ENCODE data around the gene TMEM8B. TPM values are rescaled to one million over a fixed set of nuclear protein-coding genes. Genes with fewer than 3 reads are reported as not detected.

The TMEM8B gene
- total and polyA plus RNA-seq, 2 of the 8 experiments (the other 6 are each of a cell fraction or from before 2014, with no cell fraction given), result 7.5 to 10.4 TPM

DNA sequence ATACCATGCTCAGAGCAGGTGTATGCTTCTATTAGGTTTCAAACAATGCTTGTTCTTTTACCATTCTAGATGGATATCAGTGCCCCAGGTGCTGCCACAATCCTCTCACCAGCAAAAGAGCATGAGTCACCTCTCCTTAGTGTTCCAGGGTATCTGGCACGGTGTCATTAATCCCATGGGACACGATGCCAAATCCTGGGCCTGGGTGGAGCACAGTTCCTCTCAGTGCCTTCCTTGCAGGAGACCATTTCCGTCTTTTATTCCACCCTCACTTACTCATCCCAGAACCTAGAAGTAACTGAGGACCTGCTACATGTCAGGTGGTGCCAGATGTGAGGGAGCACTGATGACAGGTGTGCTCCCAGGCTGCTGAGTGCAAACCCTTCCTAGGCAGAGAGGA is 42.5 kb downstream of the TMEM8B start:
- no peak overlapping the region for H3K56ac ChIP-seq (replicated peaks; ENCODE audit: insufficient read length, low read depth, low read length)
- H3K36me3 ChIP-seq (ENCODE audit: control insufficient read depth in 2 of 4, insufficient read depth in 4 of 4, low read length in 3 of 4), result no peaks in the 10 kb centered on the region
- no peak overlapping the region; the same call in 1 of the 2 replicates for H2BK20ac ChIP-seq (ENCODE audit: low read length)
- no peak overlapping the region for H4K5ac ChIP-seq (ENCODE audit: insufficient read length, low read depth, low read length)
- DNase-seq (ENCODE audit: low read depth in 1 of 2, low spot score in 2 of 2) (peak in 1 of 2 experiments; percentile 35), FAIRE-seq (no peak)
- no peak overlapping the region for H2BK15ac ChIP-seq (ENCODE audit: low read length)
- no peak overlapping the region for H3K4me3 ChIP-seq (ENCODE audit: extremely low read depth in 1 of 4, insufficient read depth in 2 of 4, low read depth in 3 of 4, low read length in 4 of 4)
- H3K9ac ChIP-seq (replicated peaks in 1 of 4; ENCODE audit: extremely low read depth in 1 of 4, low read depth in 3 of 4, low read length in 3 of 4), result no peak overlapping the region
- H3K4me1 ChIP-seq (replicated peaks in 1 of 4; ENCODE audit: control insufficient read depth in 3 of 4, insufficient read depth in 4 of 4, low read length in 3 of 4), result peaks cover 0 to 8% (median 6%) of the 10 kb centered on the region in 4 experiments; a peak in 6 of 7 replicates
- H3K4me2 ChIP-seq (ENCODE audit: insufficient read depth in 1 of 2, low read depth in 2 of 2, low read length in 2 of 2), result no peak overlapping the region
- ChIA-PET POLR2A (ENCODE audit: partially characterized antibody) (interaction anchor here (1.8 kb wide), 1 partner anchor 10 kb away, joined by 5 read pairs; no protein-coding TSS in a partner anchor), CTCF (ENCODE audit: partially characterized antibody) (interaction anchor here (0.8 to 2.1 kb wide), 3 partner anchors 10 to 38 kb away, joined by 3 to 7 read pairs (median 3); no protein-coding TSS in a partner anchor)
- 89% methylated on average over 3 of the region's 3 CpGs; no CpG with 5 or more reads in 1 of the 2 experiments for WGBS, 2 experiments (ENCODE audit: extremely low coverage in 1 of 2, insufficient coverage in 1 of 2, insufficient read length in 1 of 2, insufficient replicate concordance in 2 of 2, low coverage in 1 of 2, low lambda C conversion rate in 2 of 2, missing lambda C conversion rate in 1 of 2)
- H3K27me3 ChIP-seq (replicated peaks in 1 of 4; ENCODE audit: control insufficient read depth in 3 of 4, extremely low read depth in 1 of 4, insufficient read depth in 3 of 4, low read length in 3 of 4), result peaks cover 0 to 2% (median 0%) of the 10 kb centered on the region in 4 experiments; a peak in 1 of 7 replicates
- H3K9me3 ChIP-seq (ENCODE audit: insufficient read depth in 2 of 2, low read depth in 1 of 2, low read length in 1 of 2), result peaks cover 0 to 3% of the 10 kb centered on the region in 2 experiments; a peak in 2 of 4 replicates
- no peak overlapping the region for H3K27ac ChIP-seq (ENCODE audit: low read depth, low read length)
- H3K23ac ChIP-seq (ENCODE audit: insufficient read length), result no peak overlapping the region
- TF ChIP-seq RNF2 (IDR thresholded peaks at IDR 0.05; ENCODE audit: borderline replicate concordance, low read depth, low read length, missing control alignments, poor library complexity, severe bottlenecking) (no peak), TAF7 (optimal IDR thresholded peaks at IDR 0.05; ENCODE audit: borderline replicate concordance, low read depth, low read length) (no peak), EP300 (IDR thresholded peaks at IDR 0.05; ENCODE audit: borderline replicate concordance in 1 of 2, low read depth in 2 of 2, low read length in 2 of 2) (no peak), CEBPB (IDR thresholded peaks at IDR 0.05; ENCODE audit: low read depth, low read length) (no peak), BRCA1 (IDR thresholded peaks at IDR 0.05; ENCODE audit: low read depth, low read length) (no peak), RBBP5 (IDR thresholded peaks at IDR 0.05; ENCODE audit: borderline replicate concordance, low read depth, low read length) (no peak), SUZ12 (IDR thresholded peaks at IDR 0.05; ENCODE audit: low read length) (no peak), YY1 (IDR thresholded peaks at IDR 0.05; ENCODE audit: low read depth, low read length) (no peak), JUN (IDR thresholded peaks at IDR 0.05; ENCODE audit: low read depth, low read length) (no peak), GABPA (IDR thresholded peaks at IDR 0.05; ENCODE audit: borderline replicate concordance, insufficient read depth, low read length) (no peak)
- TF ChIP-seq, protein P1, sequence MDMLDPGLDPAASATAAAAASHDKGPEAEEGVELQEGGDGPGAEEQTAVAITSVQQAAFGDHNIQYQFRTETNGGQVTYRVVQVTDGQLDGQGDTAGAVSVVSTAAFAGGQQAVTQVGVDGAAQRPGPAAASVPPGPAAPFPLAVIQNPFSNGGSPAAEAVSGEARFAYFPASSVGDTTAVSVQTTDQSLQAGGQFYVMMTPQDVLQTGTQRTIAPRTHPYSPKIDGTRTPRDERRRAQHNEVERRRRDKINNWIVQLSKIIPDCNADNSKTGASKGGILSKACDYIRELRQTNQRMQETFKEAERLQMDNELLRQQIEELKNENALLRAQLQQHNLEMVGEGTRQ (IDR thresholded peaks at IDR 0.05; ENCODE audit: low read length), result no peak
- no peaks in the 10 kb centered on the region for H3K79me2 ChIP-seq (ENCODE audit: control insufficient read depth in 1 of 2, insufficient read depth in 2 of 2, low read length in 2 of 2)
- no peak overlapping the region for H2BK5ac ChIP-seq (ENCODE audit: low read depth, low read length)
- H3K23me2 ChIP-seq (ENCODE audit: low read depth, low read length), result no peaks in the 10 kb centered on the region
- H4K91ac ChIP-seq (replicated peaks; ENCODE audit: insufficient read length, low read length), result no peak overlapping the region
- H2BK120ac ChIP-seq (replicated peaks; ENCODE audit: low read depth, low read length), result no peak overlapping the region
- no peak overlapping the region for H2AK5ac ChIP-seq (ENCODE audit: low read depth, low read length)
- H4K8ac ChIP-seq (ENCODE audit: extremely low read depth, insufficient read depth, low read length), result no peak overlapping the region
- no peak overlapping the region for H3K14ac ChIP-seq (ENCODE audit: insufficient read length)
- H3K79me1 ChIP-seq (ENCODE audit: low read depth, low read length), result no peaks in the 10 kb centered on the region
- H3K4ac ChIP-seq (replicated peaks; ENCODE audit: insufficient read length, low read depth, low read length), result no peak overlapping the region
- peak overlapping the region; percentile 33; the same call in 1 of the 2 replicates for H2BK12ac ChIP-seq (ENCODE audit: low read depth, low read length)
- no peak overlapping the region for H2AFZ ChIP-seq (ENCODE audit: low read length)
- H4K20me1 ChIP-seq (replicated peaks in 1 of 2; ENCODE audit: control insufficient read depth in 1 of 2, insufficient read depth in 2 of 2, low read length in 2 of 2), result peaks cover 0 to 3% of the 10 kb centered on the region in 2 experiments
- H3K18ac ChIP-seq (ENCODE audit: extremely low read depth, low read length), result no peak overlapping the region
